Measurements from ENCODE around the gene GRIN2A.

GRIN2A gene

DNA sequence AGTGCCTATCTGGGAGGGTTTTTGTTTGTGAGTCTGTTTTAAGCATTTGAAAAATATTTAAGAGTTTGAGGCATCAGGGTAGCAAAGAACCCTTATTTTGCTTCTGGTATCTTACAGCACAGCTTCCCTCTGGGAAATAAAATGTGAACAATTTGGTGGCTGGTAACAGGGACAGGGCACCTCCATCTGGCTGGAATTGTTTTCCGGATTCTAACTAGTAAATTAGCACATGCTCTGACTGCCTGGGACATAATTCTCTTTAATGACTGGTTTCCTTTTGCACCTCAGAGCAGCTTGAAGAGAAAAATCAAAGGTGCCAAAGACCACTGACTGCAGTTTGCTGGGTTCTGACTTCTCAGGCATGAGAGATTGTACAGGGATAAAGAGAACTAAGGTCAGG, 469.1 kb downstream of the GRIN2A start:
- no peak for TF ChIP-seq CTCF (IDR thresholded peaks at IDR 0.05)
- no peak for TF ChIP-seq ZFX (IDR thresholded peaks at IDR 0.05; ENCODE audit: borderline replicate concordance)
- H3K27ac ChIP-seq = no peak overlapping the region

GRCh38 chr16:9708972-9709620, 473.1 kb downstream of the GRIN2A start:
- no peak for TF ChIP-seq ZFX (IDR thresholded peaks at IDR 0.05; ENCODE audit: borderline replicate concordance)
- TF ChIP-seq CTCF (IDR thresholded peaks at IDR 0.05) = no peak
- H3K27ac ChIP-seq = no peak overlapping the region

DNA sequence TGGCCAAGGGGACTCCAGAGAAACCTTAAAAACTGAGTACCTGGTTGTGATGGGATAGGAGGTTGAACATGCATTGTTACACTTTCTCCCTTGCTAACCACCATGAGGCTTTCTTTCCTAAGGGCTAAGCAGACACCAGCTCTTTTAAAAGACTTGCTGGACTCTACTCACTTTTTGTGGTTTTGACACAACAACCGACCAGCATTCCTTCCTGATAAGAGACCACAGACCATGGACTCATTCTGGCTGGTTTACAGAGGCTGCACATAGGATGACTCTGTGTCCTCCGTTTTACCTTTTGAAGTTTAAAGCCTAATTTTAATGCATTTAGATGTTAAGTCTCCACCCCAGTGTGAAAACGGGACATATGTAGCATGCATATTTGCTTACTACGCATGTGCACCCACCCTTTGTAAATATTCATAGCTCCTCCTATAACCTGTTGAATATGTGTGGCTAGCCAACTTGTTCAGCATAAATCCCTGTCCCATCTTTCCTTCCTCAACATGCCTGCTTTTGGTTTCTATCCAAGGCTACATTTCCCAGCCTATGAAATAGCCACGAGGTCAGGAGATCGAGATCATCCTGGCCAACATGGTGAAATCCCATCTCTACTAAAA, 475.9 kb downstream of the GRIN2A start:
- TF ChIP-seq CTCF (IDR thresholded peaks at IDR 0.05) = no peak
- no peak overlapping the region for H3K27ac ChIP-seq

DNA sequence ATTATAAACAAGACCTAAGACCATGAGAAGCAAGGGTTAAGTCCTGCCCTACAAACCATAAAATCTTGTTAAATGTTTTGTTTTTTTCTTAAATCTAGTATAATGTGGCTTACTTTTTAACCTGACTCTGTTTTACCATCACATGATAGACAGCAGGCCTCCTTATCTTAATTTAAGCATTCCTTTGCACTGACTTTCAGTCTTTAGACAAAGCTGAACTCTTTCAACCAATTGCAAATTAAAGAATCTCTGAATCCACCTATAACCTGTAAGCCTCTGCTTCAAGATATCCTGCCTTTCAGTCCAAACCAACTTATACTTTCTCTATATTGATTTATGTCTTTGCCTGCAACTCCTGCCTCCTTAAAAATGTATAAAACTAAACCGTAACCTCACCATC, 478.5 kb downstream of the GRIN2A start:
- TF ChIP-seq CTCF (IDR thresholded peaks at IDR 0.05) (no peak), ZFX (IDR thresholded peaks at IDR 0.05; ENCODE audit: borderline replicate concordance) (no peak)
- no peak overlapping the region for H3K27ac ChIP-seq
